ENCODE results near the gene NPRL2. TPM values are rescaled to one million over a fixed set of nuclear protein-coding genes. Genes with fewer than 3 reads are reported as not detected.

Gene NPRL2
- total RNA-seq, 2 donors from 2014 or later = 22.8 to 32.1 TPM

DNA sequence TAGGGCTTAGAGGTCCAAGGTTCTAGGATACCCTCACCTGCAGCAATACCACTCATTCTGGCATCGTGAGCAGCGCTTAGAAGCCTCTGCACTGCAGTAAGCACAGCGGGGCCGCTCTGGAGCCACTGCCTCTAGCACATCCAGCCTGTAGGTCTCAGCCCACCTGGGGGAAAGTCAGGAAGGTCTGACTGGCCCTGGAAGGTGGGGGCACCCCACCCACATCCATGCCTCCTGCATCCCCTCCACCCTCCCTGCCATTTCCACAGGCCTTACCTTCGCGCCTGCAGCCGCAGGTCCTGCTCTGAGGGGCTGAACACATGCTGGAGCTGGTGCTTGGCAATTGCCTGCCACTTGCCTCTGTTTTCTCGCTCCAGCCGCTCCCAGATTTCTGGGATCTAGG lies 9.0 kb downstream of the NPRL2 start:
- peaks cover 8% of the 10 kb centered on the region for H3K4me1 ChIP-seq (replicated peaks)
- no peaks in the 10 kb centered on the region for H3K9me3 ChIP-seq
- H3K36me3 ChIP-seq = no peaks in the 10 kb centered on the region
- no peak for DNase-seq (ENCODE audit: low spot score)
- TF ChIP-seq POLR2A (IDR thresholded peaks at IDR 0.05) (no peak), POLR2AphosphoS5 (IDR thresholded peaks at IDR 0.05) (no peak), CTCF (IDR thresholded peaks at IDR 0.05) (no peak)
- H3K27me3 ChIP-seq (replicated peaks; ENCODE audit: insufficient read depth) = no peaks in the 10 kb centered on the region
- intact Hi-C loops (cut with DNase I) = loop anchor here (10.0 kb wide), 1 partner anchor 1063 kb away; no protein-coding TSS in a partner anchor
- no peak overlapping the region for H3K27ac ChIP-seq
- no peak overlapping the region for H3K4me3 ChIP-seq
- WGBS = 91% methylated on average over 9 of the region's 9 CpGs

GRCh38 chr3:50340448-50341329 lies 9.9 kb downstream of the NPRL2 start, which contains the start of gene RASSF1:
Gene RASSF1, minus strand, starts transcription at chr3:50340836. Its CDS starts 31 bp downstream, at chr3:50340805.
- DNase-seq (ENCODE audit: low spot score) = no peak
- Histone ChIP-seq H3K4me3 (peak within 1 kb of the TSS; percentile 28 to 31), H3K4me1 (replicated peaks) (peaks cover 15% of the 10 kb centered on the region), H3K9me3 (no peaks in the 10 kb centered on the region), H3K27me3 (replicated peaks; ENCODE audit: insufficient read depth) (no peaks in the 10 kb centered on the region), H3K27ac (peak within 1 kb of the TSS; percentile 36 to 42), H3K36me3 (no peaks in the 10 kb centered on the region)
- WGBS = 18% methylated on average over 76 of the region's 85 CpGs
- intact Hi-C loops (cut with DNase I) = loop anchor here (10.0 kb wide), 1 partner anchor 1064 kb away; no protein-coding TSS in a partner anchor
- TF ChIP-seq CTCF (IDR thresholded peaks at IDR 0.05) = no peak

GRCh38 chr3:50340147-50340447 lies 10.5 kb downstream of the NPRL2 start:
- no peak for TF ChIP-seq POLR2A (IDR thresholded peaks at IDR 0.05)
- TF ChIP-seq POLR2AphosphoS5 (IDR thresholded peaks at IDR 0.05) = no peak
- TF ChIP-seq CTCF (IDR thresholded peaks at IDR 0.05) = no peak
- no peaks in the 10 kb centered on the region for H3K27me3 ChIP-seq (replicated peaks; ENCODE audit: insufficient read depth)
- H3K36me3 ChIP-seq = no peaks in the 10 kb centered on the region
- peaks cover 19% of the 10 kb centered on the region for H3K4me1 ChIP-seq (replicated peaks)
- intact Hi-C loops (cut with DNase I) = loop anchor here (10.0 kb wide), 1 partner anchor 1065 kb away; no protein-coding TSS in a partner anchor
- H3K9me3 ChIP-seq = no peaks in the 10 kb centered on the region
- 63% methylated on average over 9 of the region's 9 CpGs for WGBS
- peak overlapping the region; percentile 28 to 31 for H3K4me3 ChIP-seq
- peak overlapping the region; percentile 36 to 42 for H3K27ac ChIP-seq
- no peak for DNase-seq (ENCODE audit: low spot score)

DNA sequence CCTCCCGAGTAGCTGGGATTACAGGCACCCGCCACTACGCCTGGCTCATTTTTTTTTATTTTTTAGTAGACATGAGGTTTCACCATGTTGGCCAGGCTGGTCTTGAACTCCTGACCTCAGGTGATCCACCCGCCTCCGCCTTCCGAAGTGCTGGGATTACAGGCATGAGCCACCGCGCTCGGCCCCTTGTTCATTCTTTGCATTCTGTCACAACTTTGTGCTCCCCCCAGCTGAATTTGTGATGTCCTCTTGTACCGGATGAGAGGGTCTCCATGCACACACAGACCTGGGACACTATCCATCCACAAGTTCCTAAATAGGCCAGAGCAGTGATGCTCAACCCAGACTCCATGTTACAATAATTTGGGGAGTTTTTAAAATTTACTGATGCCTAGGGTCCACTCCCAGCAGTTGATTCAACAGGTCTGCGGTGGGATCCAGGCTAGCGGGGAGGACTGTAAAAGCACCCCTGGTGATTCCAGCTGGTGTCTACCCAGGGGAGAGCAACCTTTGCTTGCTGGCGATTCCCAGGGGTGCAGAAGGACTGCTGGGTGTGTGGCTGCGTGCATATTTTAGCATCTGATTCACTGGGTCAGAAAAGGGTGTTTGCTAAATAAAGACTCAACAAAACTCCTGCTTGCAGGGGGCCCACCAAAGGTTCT lies 11.0 kb downstream of the NPRL2 start:
- H3K9me3 ChIP-seq = no peaks in the 10 kb centered on the region
- 93% methylated on average over 14 of the region's 14 CpGs for WGBS
- H3K4me3 ChIP-seq = peak overlapping the region in 1 of 2 donors; percentile 31
- DNase-seq (ENCODE audit: low spot score) = no peak
- TF ChIP-seq POLR2A (IDR thresholded peaks at IDR 0.05) (no peak), CTCF (IDR thresholded peaks at IDR 0.05) (no peak), POLR2AphosphoS5 (IDR thresholded peaks at IDR 0.05) (no peak)
- H3K36me3 ChIP-seq = no peaks in the 10 kb centered on the region
- peaks cover 23% of the 10 kb centered on the region for H3K4me1 ChIP-seq (replicated peaks)
- no peak overlapping the region for H3K27ac ChIP-seq
- intact Hi-C loops (cut with DNase I) = loop anchor here (10.0 kb wide), 1 partner anchor 1065 kb away; no protein-coding TSS in a partner anchor
- H3K27me3 ChIP-seq (replicated peaks; ENCODE audit: insufficient read depth) = no peaks in the 10 kb centered on the region

All from prostate gland (tissue), 2 donors.